ENCODE data around the gene GPC5. TPM values are rescaled to one million over a fixed set of nuclear protein-coding genes. Genes with fewer than 3 reads are reported as not detected.

The GPC5 gene
- total and polyA plus RNA-seq, 9 of the 15 experiments (the other 6 are each of a cell fraction or from before 2014, with no cell fraction given): 0.18 to 0.27 TPM; not detected in 7

DNA sequence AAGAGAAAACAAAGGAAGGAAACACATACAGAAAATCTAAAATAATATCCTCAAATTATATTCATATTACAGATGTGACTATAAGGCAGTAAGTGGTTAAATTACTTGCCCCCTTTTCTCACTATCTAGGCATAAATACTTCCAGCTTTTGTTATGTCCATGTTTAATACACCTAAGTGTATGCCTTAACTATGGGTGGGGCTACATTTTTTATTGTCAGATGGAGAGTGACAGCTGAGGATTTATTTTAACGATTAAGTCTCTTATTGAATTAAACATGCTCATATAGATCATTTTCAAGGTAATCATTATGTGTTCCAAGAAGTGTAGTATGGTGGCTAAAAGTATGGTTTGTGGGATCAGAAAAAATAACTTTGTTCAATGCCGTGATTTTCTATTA lies 909.3 kb downstream of the GPC5 start:
- Histone ChIP-seq H3K9me3 (replicated peaks; ENCODE audit: control insufficient read depth, insufficient read depth, low read depth, low read length) (no peaks in the 10 kb centered on the region), H3K4me1 (replicated peaks in 1 of 2; ENCODE audit: control insufficient read depth in 2 of 2, insufficient read depth in 2 of 2, low read length in 2 of 2) (no peaks in the 10 kb centered on the region), H3K27me3 (ENCODE audit: control insufficient read depth in 2 of 2, insufficient read depth in 2 of 2, low read length in 2 of 2) (no peaks in the 10 kb centered on the region), H3K4me2 (ENCODE audit: insufficient read depth, low read length) (no peak overlapping the region), H3K79me2 (ENCODE audit: control insufficient read depth, insufficient read depth, low read length) (no peaks in the 10 kb centered on the region), H2AFZ (ENCODE audit: low read depth, low read length) (no peak overlapping the region), H3K9me1 (ENCODE audit: control insufficient read depth, insufficient read depth, low read length) (no peaks in the 10 kb centered on the region), H3K9ac (ENCODE audit: insufficient read depth in 1 of 2, low read depth in 2 of 2, low read length in 2 of 2) (no peak overlapping the region), H3K4me3 (no peak overlapping the region), H4K20me1 (replicated peaks; ENCODE audit: control insufficient read depth, insufficient read depth, low read length) (no peaks in the 10 kb centered on the region), H3K36me3 (ENCODE audit: control insufficient read depth, insufficient read depth, low read length) (no peaks in the 10 kb centered on the region), H3K27ac (ENCODE audit: extremely low read depth, low read depth, low read length) (no peak overlapping the region)
- ChIA-PET CTCF (ENCODE audit: low intra/inter-chr PET ratio) (no interaction called here), POLR2A (interaction anchor here (1.3 to 1.8 kb wide), 2 partner anchors 10 to 12 kb away, joined by 5 to 6 read pairs; no protein-coding TSS in a partner anchor)
- in situ Hi-C loops (cut with MboI): loop anchor here (10.0 kb wide), 1 partner anchor 713 kb away; no protein-coding TSS in a partner anchor
- WGBS (ENCODE audit: insufficient coverage, low coverage, missing lambda C conversion rate): 0% methylated on average over 2 of the region's 2 CpGs
- FAIRE-seq (no peak), ATAC-seq (no peak), DNase-seq (ENCODE audit: extremely low read depth in 1 of 4, low spot score in 3 of 4) (no peak)
- intact Hi-C loops (cut with micrococcal nuclease): no loop called here
- TF ChIP-seq, protein P1, sequence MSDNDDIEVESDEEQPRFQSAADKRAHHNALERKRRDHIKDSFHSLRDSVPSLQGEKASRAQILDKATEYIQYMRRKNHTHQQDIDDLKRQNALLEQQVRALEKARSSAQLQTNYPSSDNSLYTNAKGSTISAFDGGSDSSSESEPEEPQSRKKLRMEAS (CRISPR knock-in tag; IDR thresholded peaks at IDR 0.05): no peak
- TF ChIP-seq, protein P2, sequence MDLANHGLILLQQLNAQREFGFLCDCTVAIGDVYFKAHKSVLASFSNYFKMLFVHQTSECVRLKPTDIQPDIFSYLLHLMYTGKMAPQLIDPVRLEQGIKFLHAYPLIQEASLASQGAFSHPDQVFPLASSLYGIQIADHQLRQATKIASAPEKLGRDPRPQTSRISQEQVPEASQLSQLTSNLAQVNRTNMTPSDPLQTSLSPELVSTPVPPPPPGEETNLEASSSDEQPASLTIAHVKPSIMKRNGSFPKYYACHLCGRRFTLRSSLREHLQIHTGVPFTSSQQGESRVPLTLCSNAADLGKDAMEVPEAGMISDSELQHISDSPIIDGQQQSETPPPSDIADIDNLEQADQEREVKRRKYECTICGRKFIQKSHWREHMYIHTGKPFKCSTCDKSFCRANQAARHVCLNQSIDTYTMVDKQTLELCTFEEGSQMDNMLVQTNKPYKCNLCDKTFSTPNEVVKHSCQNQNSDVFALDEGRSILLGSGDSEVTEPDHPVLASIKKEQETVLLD (IDR thresholded peaks at IDR 0.05): no peak
- TF ChIP-seq TOE1 (IDR thresholded peaks at IDR 0.05; ENCODE audit: borderline replicate concordance) (no peak), TOE1 (CRISPR knock-in tag; IDR thresholded peaks at IDR 0.05; ENCODE audit: borderline replicate concordance, low read depth) (no peak), CUX1 (CRISPR knock-in tag; IDR thresholded peaks at IDR 0.05) (no peak), EP300 (IDR thresholded peaks at IDR 0.05; ENCODE audit: low read length) (0 out of 2 replicates have a peak, but pooled peaks have one; percentile 19)
- no TSS peak for BruUV-seq (replicated peaks)
